ENCODE results near the gene FOXL3.

FOXL3 gene

DNA sequence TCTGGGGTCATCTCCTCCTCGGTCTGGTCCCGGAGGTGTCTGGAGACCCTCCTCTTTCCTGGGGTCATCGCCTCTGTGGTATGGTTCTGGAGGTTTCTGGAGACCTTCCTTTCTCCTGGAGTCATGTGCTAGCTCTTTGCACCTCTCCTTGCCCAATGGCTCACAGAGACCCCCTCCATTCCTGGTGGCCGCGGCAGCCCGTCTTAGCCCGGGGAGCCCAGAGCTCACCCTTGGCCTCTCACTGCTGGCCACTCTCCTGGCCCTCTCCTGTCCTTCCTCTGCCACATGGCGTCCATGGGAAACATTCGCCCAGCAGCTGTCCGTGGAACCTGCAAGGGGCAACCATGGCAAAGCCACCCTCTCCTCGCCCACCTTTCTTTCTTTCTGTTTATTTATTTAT is 20.2 kb upstream of the FOXL3 start:
- no peak for DNase-seq

DNA sequence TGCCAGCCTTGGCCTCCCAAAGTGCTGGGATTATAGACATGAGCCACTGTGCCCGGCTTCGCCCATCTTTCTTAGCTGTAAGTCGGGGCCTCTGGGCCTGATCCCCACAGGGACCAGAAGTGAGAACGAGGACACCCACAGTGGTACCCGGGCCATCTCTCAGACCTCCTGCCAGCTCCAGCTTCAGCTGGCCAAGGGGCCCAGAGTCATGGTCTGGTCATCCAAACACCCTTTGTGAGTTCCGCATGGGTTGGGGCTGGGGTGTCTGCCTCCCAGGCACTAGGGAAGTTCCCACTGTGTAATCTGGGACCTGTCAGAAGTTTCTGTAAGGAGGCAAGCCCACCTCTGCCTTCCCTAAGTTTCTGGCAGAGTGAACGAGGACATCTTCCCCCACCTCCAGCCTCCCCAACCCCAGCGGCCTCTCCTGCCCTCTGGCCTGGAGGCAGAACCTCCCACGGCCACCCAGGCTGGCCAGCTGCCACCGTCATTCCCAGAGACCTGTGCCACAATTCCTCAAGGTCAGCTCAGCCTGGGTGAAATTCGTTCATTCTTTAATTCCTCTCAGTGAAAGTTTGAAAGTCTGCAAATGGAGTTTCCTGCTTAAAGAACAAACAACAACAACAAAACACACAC is 19.5 kb upstream of the FOXL3 start:
- no peak for DNase-seq

DNA sequence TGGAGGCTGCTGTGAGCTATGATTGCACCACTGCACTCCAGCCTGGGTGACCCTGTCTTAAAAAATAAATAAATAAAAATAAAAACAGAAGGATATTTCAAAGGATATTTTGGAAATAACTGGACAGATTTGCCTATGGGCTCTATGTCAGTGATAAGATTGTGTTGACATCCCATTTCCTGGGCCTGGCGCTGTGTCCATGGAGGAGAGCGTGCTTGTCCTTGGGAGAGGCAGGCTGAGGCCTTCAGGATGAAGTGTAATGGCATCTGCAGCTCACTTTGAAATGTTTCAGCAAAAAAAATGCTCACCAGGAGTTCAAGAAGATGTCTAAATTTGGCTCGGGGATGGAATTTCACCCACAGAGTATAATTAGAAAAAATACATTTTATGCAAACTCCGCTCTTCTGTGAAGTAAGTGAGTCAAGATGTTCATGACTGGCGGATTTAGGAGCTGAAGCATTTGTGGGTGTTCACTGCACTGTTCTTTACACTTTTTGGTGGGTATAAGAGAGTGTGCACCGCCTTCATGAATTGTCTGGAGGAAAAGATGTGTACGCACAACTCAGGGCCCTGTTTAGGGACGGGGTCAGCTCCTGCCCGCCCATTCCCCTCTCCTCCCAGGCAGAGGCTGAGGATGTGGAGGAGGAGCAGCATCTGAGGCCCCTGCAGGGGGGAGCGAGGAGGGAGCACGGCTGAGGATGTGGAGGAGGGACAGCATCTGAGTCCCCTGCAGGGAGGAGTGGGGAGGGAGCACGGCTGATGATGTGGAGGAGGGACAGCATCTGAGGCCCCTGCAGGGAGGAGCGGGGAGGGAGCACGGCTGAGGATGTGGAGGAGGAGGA is 18.5 kb upstream of the FOXL3 start:
- DNase-seq: no peak

DNA sequence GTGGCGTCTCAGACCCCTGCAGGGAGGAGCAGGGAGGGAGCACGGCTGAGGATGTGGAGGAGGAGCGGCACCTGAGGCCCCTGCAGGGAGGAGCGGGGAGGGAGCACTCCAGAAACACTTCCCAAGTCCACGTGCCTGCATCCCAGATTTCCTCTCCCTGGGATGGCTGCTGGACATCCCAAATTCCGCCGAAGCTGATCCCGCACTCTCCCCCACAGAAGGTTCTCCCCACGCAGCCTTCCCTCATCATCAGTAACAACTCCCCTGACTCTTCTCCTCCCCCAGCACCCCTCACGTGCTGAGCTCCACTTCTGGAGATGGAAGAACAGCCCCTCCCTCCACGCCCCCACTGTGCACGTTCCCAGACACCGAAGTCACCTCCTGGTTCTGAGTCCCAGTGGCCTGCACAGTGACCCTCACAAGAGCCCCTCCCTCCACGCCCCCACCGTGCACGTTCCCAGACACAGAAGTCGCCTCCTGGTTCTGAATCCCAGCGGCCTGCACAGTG is 17.8 kb upstream of the FOXL3 start:
- no peak for DNase-seq

DNA sequence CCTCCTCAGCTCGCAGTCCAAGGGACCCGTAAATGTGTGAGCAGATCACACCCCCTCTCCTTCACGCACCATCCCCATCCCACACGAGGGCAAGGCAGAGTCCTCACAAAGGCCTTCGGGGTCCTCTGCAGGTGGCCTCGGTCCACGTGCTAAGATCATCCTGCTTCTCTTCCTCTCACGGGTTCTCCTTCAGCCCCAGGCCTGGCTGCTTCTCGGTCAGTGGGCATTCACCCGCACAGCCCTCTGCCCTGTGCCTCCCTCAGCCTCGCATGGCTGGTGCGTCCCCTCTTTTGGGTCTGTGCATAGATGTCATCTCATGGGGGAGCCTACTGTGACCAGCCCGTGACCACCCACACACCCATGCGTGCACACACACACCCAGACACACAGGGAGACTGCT is 17.3 kb upstream of the FOXL3 start:
- no peak for DNase-seq

DNA sequence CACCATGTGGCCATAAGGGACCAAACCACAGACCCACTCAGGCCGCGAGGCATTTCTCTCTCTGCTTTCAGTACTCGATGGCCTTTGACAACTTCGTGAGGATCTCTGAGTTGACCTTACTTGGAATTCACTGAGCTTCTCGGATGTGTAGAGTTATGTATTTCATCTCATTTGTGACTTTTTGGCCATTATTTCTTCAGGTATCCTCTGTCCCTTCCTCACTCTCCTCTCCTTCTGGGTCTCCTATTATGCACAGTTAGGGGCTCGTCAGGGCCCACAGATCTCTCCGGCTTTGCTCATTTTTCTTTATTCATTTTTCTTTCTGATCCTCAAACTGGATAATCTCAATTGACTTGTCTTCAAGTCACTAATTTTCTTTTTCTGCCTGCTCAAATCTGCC is 16.6 kb upstream of the FOXL3 start:
- DNase-seq: no peak

DNA sequence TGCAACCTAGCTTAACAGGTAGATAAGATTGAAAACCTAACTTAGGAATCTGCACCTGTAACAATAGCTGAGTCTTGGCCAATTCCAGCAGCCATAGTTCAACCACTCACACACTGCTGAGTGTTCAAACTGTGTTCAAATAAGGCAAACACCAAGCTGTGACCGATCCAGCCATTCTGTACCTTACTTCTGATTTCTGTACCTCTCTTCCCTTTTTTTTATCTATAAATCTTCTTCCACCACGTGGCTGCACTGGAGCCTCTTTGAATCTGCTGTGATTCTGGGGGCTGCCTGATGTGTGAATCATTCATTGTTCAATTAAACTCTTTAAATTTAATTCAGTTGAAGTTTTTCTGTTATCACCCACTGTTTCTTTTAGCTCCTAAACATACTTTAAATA is 15.7 kb upstream of the FOXL3 start:
- no peak for DNase-seq

DNA sequence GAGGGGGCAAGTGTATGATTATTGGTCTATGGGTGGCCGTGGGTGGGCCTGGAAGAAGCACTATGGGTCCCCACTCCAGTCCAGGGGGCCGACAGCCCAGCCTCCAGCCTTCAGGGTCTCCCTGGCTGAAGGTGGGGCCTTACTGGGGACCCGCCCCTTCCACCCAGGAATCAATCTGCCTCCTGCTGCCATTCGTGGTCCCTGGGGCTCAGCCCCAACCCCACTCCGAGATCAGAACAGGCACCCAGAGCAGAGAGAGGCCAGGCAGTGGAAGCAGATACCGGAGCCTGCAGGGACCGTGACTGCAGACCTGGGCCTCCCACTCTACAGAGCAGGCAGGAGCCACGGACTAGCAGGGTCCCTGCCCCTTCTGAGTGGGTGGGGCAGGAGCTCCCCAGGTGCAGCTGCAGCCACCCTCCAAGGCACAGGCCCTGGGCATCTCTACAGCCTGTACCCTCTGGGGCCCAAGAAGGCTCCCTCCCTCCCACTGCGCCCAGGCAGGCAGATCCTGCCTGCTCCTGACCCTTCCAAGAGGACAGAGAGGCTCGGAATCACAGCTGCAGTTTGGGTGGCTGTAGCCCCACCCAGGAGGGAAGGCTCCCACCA is 13.6 kb upstream of the FOXL3 start:
- no peak for DNase-seq

DNA sequence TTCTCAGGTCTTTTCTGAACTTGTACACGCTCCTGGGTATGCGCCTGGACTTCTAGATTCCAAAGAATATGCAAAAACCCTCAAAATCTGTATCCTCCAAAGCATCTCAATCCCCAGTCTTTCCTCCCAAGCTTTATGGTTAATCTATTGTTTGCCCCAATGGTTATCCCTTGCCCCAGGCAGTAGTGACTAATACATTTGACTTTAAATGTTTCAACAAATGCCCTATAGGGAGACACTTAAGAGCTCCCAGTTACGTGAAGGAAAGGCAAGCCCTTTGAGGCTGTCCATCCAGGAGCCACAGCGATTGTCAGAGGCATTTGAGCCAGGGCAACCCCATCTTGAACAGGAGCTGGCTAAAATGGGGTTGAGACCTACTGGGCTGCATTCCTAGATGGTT is 12.7 kb upstream of the FOXL3 start:
- DNase-seq: no peak

DNA sequence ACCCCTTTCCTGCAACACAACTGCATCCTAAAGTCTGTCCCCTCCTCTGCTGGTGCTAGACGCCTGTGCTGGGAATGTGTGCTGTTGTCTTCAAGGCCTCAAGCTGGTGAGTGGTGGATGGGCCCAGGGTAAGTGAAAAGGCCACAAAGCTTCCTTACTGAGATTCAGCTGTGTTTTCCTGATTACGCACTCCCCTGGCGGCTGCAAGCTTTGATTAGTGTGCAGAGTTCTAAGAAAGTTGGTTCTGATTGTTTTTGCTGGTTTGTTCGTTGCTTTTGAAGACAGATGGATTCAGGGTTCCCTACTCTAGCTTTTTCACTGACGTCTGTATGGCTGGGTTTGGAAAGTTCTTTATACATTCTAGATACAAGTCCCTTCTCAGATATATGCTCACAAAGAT is 11.9 kb upstream of the FOXL3 start:
- no peak for DNase-seq

DNA sequence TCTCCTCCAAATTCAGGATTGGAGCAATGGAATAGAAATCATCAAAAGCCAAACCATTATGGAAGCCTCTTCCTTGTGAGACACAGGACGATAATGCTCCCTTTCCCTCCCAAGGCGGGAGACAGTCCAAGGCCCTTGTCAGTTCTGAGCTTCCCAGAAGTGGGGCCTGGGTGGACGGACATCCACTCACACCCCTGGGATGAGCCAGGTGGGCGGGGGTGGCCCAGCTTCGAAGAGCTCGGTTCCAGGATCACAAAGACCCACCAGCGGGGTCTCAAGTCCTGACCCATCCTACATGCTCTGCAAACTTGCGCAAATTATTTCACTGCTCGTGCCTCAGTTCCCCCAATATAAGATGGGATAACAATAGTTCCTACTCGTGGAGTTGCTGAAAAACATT is 10.1 kb upstream of the FOXL3 start:
- no peak for DNase-seq

DNA sequence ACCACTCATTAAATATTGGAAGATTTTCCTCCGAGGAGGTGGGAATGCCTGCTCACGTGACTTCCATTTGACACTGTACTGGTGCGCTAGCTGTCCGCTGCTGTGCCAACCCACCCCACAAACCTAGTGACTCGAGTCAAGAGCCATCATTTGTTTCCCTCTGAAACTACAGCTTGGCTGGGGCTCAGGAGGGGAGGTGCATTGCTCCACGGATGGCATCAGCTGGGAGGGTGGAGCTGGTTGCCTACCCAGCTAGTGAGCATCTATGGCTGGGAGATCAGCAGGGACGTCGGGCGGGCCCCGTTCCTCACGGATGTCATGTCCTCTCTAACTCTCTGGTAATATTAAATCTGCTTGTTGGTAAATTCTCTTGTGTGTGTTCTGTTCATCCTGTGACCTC is 9.5 kb upstream of the FOXL3 start:
- DNase-seq: no peak

DNA sequence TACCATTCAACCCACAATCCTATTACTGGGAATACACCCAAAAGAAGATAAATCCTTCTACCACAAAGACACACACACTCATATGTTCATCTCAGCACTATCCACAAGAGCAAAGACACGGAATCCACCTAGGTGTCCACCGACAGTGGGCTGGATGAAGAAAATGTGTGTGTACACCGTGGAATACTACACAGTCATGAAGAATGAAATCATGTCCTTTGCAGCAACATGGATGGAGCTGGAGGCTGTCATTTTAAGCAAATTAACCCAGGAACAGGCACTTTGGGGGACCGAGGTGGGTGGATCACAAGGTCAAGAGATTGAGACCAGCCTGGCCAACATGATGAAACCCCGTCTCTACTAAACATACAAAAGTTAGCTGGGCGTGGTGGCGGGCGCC is 8.3 kb upstream of the FOXL3 start:
- DNase-seq: no peak

DNA sequence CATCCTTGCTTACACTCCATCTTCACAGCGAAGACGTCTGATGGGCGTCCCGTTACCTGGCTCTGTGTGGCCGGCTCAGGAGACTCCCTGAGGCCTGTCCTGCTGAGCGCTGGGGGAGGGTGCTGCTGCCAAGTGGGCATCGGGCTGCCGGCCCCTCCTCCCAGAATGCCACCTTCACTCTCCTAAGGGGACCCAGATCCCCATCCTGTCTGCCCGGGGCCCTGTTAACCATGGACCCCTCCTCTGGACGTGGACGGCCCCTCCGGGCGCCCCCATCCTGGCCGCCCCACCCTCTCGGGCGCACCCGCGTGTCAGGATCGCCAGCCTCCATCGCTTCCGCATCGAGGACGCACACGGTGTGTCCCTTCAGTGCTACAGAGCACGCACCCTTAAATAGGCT is 7.3 kb upstream of the FOXL3 start:
- no peak for DNase-seq

DNA sequence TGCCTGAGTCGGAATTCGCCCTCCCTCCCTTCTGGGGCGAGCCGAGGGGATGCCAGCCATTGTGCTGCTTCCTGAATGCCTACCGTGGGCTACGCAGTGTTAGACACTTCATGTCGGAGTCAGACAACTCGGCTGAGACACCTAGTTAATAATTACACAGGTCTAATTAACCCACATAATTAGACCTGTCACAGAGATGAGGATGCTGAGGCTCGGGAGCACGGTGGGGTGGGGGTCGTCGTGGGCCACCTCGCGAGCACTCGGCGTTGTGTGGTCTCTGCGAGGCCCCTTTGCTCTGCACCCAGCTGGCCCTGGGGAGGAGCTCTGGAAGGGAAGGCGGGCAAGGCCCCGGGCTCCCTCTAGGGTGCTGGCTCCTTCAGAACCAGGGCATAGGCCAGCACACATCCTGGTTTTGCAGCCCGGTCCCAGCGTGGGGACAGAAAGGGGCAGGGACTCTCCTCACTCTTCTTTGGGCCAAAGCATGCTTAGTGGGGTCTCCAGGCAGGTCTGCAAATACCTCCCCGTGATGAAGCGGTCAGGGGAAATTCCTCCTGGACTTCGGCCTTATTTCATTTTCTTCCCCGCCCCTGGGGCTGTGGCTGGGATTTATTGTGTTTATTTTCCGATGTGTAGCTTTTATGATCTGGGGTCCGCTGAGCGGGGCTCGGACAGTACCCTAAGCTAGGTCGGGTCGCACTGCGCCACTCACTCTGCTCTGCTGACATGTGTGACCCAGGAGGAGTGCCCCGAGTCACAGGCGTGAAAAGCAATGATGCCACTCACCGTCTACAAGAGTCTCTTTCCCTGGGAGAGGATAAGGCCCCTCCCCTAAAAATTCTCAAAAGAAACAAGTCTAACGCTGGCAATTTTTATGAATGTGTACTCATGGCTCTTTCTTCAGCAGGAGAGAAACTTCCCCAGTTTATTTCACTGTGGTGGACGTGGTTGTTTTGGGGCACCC is 4.9 kb upstream of the FOXL3 start:
- no peak for DNase-seq

DNA sequence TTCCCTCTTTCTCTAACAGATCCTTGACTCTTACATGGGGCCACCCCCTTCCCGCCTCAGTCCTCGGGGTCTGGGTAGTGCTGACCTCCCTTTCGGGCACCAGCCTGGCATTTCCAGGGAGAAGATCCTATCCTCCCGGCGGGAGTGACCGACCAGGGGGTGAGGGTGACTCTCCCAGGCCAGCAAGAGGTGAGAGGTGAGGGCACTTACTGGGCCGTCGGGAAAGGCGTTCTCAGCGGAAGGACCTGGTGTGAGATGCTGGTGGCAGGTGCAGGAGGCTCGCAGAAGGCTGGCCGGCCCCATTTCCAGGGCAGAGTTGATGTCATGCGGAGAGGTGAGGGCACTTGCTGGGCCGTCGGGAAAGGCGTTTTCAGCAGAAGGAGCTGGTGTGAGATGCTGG is 4.2 kb upstream of the FOXL3 start:
- no peak for DNase-seq

DNA sequence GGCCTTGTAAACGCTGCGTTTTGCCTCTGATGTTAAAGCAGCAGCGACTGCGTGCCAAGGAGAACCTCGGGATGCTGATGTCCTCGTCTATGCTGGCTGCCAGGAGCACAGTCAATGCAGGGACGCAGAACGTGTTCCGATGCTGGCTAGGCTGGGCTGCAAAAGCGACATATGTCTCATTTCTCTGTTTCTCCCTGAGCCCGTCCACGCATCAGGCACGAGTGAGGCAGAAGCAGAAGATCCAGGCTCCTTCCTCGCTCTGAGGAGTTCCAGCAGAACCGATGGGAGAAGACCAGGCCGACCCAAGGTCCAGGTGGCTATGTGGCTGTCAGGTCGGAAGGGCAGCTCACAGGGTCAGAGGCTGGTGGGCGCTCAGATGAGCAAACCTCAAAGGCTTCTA is 3.7 kb upstream of the FOXL3 start:
- DNase-seq: no peak

DNA sequence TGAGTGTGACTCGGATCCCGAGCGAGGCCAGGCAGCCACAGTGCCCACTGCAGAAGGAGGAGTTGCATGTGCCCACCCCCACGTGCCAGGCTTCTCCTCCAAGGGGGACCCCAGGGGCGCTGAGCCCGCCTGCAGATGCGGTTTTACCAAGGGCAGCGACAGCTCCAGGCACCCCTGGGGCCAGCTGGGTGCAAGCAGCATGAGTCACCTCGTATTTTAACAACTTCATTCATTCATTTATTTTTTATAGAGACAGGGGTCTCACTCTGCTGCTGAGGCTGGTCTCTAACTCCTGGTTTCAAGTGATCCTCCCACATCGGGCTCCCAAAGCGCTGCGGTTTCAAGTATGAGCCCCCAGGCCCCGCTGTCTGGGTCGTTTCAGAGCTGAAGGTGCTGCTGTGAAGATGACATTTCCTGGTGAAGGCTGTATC is 1.3 kb upstream of the FOXL3 start:
- no peak for DNase-seq

DNA sequence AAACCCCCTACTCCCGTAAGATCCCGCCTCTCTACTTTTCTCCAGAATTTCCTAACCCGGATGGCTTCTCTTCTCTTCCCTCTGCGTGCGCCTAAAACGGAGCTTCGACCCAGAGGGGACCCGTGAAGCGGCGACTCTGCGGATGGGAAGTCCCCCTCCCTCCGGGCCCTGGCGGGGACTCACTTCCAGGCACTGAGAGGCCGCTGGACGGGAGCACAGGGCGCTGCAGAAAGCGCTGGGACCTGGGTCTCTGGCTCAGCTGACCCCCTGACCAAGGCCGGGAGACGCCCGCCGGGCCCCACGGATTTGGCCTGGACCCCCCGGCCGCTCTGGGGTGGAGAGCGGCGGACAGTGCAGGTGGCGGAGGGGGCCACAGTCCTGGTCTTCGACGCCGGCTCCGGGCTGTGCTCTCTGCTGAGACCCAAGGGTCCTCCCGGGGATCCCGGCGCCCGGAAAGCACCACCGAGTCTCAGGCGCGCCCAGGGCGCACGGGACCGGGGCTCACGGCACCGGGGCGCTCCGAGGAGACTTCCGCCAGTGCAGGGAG is 688 bp upstream of the FOXL3 start:
- DNase-seq: no peak

DNA sequence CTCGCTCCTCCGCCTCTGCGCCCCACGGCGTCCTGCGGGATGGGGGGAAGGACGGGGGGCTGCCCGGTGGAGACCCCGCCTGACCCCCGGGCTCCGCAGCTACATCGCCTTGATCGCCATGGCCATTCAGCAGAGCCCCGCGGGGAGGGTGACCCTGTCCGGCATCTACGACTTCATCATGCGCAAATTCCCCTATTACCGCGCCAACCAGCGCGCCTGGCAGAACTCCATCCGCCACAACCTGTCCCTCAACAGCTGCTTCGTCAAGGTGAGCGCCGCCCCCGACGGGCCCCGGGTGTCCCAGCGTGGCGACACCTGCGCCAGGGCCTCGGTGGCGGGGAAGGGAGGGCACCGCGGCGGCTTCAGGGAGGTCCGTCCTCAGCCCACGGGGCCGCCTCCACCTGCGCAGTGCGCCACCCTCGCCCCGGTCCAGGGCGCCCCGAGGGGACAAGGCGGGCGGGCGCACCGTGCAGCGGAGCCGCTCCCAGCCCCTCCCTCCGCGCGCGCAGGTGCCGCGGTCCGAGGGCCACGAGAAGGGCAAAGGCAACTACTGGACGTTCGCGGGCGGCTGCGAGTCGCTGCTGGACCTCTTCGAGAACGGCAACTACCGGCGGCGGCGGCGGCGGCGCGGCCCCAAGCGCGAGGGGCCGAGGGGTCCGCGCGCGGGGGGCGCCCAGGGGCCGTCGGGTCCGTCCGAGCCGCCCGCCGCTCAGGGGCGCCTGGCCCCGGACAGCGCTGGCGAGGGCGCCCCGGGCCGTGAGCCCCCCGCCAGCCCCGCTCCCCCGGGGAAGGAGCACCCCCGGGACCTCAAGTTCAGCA is 793 bp downstream of the FOXL3 start:
- no peak for DNase-seq

DNA sequence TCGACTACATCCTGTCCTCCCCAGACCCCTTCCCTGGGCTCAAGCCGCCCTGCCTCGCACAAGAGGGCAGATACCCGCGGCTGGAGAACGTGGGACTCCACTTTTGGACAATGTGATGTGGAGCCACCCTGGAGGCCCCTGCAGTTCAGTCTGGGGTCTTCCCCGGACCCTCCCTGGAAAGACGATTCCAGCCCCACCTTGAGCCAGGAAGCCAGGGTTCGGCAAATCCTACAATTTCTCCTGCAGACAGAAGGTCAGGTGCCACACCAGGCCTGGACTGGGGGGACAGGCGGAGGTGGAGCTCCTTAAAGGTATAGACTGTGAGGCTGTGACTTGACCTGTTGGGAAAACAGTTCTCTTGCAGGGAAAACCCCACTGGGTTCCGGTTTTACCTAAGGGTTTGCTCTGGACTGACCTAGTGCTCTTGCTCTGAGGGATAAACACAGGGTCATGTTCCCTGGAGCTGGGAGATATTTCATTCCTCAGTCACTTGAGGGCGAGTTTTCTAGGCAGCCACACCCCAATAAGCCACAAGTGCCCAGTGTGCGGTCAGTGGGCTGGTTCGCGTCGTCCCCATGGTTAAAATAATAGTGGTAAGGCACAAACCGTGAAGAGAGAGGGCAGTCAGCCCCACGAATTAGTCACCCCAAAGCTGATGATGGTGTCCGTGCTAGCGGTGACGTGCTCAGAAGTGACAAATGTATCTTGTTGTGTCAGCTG is 1.6 kb downstream of the FOXL3 start:
- DNase-seq: no peak
